ENCODE measurements around the gene SLC7A14.

The SLC7A14 gene

DNA sequence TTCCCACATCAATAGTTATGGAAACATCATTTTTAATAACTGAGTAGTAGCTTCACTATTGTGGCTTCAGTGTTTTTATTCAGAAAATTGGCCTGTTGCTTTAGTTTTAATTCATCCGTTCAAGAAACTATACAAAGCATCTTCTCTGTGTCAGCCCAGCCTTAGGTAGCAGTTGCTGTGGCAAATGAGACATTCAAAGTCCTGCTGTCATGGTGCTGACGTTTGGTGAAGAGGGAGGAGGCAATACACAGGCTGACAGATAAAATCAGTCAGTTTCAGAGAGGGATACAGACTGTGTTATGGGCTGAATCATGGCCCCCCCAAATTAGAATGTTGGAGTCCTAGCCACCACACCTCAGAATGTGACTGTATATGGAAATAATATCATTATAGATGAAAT is 56.5 kb downstream of the SLC7A14 start:
- Histone ChIP-seq H3K79me2 (ENCODE audit: insufficient read depth, low read length) (no peaks in the 10 kb centered on the region), H3K4me1 (ENCODE audit: insufficient read depth, low read length) (no peaks in the 10 kb centered on the region), H3K27ac (ENCODE audit: low read length) (no peak overlapping the region), H3K9me3 (ENCODE audit: insufficient read depth, low read length, severe bottlenecking) (no peaks in the 10 kb centered on the region), H3K9ac (ENCODE audit: low read depth, low read length) (no peak overlapping the region), H3K4me2 (ENCODE audit: insufficient read depth, low read length) (no peak overlapping the region), H2AFZ (ENCODE audit: low read depth, low read length) (no peak overlapping the region), H3K36me3 (ENCODE audit: insufficient read depth, low read length) (no peaks in the 10 kb centered on the region), H4K20me1 (ENCODE audit: insufficient read depth, low read length) (no peaks in the 10 kb centered on the region), H3K4me3 (ENCODE audit: low read depth in 1 of 2, low read length in 2 of 2) (no peak overlapping the region), H3K27me3 (ENCODE audit: insufficient read depth, low read length, poor library complexity) (peaks cover 2% of the 10 kb centered on the region)
- DNase-seq: no peak
- TF ChIP-seq EZH2 (IDR thresholded peaks at IDR 0.05; ENCODE audit: borderline replicate concordance, low read depth, low read length, severe bottlenecking): no peak
- TF ChIP-seq, protein P1, sequence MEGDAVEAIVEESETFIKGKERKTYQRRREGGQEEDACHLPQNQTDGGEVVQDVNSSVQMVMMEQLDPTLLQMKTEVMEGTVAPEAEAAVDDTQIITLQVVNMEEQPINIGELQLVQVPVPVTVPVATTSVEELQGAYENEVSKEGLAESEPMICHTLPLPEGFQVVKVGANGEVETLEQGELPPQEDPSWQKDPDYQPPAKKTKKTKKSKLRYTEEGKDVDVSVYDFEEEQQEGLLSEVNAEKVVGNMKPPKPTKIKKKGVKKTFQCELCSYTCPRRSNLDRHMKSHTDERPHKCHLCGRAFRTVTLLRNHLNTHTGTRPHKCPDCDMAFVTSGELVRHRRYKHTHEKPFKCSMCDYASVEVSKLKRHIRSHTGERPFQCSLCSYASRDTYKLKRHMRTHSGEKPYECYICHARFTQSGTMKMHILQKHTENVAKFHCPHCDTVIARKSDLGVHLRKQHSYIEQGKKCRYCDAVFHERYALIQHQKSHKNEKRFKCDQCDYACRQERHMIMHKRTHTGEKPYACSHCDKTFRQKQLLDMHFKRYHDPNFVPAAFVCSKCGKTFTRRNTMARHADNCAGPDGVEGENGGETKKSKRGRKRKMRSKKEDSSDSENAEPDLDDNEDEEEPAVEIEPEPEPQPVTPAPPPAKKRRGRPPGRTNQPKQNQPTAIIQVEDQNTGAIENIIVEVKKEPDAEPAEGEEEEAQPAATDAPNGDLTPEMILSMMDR (IDR thresholded peaks at IDR 0.05; ENCODE audit: borderline replicate concordance, extremely low read depth, low read length, poor library complexity, severe bottlenecking): no peak
- ATAC-seq (ENCODE audit: insufficient read depth, low read depth): no peak

DNA sequence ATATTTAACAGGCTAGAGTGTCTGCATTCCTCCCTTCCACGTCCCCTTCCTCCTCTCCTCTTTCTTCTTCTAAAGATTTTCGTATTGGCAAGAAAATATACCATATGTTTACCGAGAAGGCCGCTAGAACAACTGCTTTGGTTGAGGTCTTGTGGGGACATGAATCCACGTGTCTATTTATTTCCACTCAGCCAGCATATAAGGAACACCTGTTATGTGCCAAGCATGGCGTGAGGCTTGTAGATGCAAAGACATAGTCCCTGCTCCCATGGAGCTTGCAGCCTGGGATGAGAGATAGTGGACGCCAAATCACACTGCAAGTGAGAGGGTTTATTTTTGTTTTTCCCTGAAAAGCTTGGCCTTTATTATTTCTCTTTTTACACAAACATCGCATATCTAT is 57.1 kb downstream of the SLC7A14 start:
- no peaks in the 10 kb centered on the region for H3K36me3 ChIP-seq (ENCODE audit: insufficient read depth, low read length)
- no peak overlapping the region for H3K27ac ChIP-seq (ENCODE audit: low read length)
- H3K4me3 ChIP-seq (ENCODE audit: low read depth in 1 of 2, low read length in 2 of 2): no peak overlapping the region
- TF ChIP-seq EZH2 (IDR thresholded peaks at IDR 0.05; ENCODE audit: borderline replicate concordance, low read depth, low read length, severe bottlenecking): no peak
- H4K20me1 ChIP-seq (ENCODE audit: insufficient read depth, low read length): no peaks in the 10 kb centered on the region
- H3K9me3 ChIP-seq (ENCODE audit: insufficient read depth, low read length, severe bottlenecking): no peaks in the 10 kb centered on the region
- H3K79me2 ChIP-seq (ENCODE audit: insufficient read depth, low read length): no peaks in the 10 kb centered on the region
- no peaks in the 10 kb centered on the region for H3K4me1 ChIP-seq (ENCODE audit: insufficient read depth, low read length)
- H3K27me3 ChIP-seq (ENCODE audit: insufficient read depth, low read length, poor library complexity): peaks cover 2% of the 10 kb centered on the region
- no peak overlapping the region for H2AFZ ChIP-seq (ENCODE audit: low read depth, low read length)
- ATAC-seq (ENCODE audit: insufficient read depth, low read depth): no peak
- no peak overlapping the region for H3K4me2 ChIP-seq (ENCODE audit: insufficient read depth, low read length)
- DNase-seq: no peak
- no peak overlapping the region for H3K9ac ChIP-seq (ENCODE audit: low read depth, low read length)

DNA sequence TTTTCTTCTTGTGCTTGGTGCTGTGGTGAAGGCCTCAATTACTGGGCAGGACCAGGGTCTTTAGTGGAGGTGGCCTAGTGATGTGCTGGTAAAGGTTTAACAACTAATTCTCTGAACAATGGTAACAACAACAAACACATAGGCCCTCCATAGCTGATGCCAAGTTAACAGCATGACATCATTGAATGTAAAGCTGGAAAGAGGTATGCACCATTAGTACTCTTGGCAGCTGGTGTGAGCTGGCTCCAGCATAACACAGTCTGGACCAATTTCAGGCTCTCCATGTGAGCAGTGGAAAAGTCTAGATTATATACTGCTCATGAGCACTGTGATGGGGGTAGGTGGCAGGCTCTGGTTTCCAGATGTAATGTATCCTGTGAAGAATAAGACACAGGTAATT is 61.8 kb downstream of the SLC7A14 start:
- Histone ChIP-seq H3K79me2 (ENCODE audit: insufficient read depth, low read length) (no peaks in the 10 kb centered on the region), H3K27me3 (ENCODE audit: insufficient read depth, low read length, poor library complexity) (peaks cover 2% of the 10 kb centered on the region), H3K4me2 (ENCODE audit: insufficient read depth, low read length) (no peak overlapping the region), H2AFZ (ENCODE audit: low read depth, low read length) (no peak overlapping the region), H4K20me1 (ENCODE audit: insufficient read depth, low read length) (no peaks in the 10 kb centered on the region), H3K9ac (ENCODE audit: low read depth, low read length) (no peak overlapping the region), H3K27ac (ENCODE audit: low read length) (no peak overlapping the region), H3K4me3 (ENCODE audit: low read depth in 1 of 2, low read length in 2 of 2) (no peak overlapping the region), H3K9me3 (ENCODE audit: insufficient read depth, low read length, severe bottlenecking) (no peaks in the 10 kb centered on the region), H3K36me3 (ENCODE audit: insufficient read depth, low read length) (no peaks in the 10 kb centered on the region), H3K4me1 (ENCODE audit: insufficient read depth, low read length) (no peaks in the 10 kb centered on the region)
- no peak for TF ChIP-seq EZH2 (IDR thresholded peaks at IDR 0.05; ENCODE audit: borderline replicate concordance, low read depth, low read length, severe bottlenecking)
- TF ChIP-seq, protein P1 (IDR thresholded peaks at IDR 0.05; ENCODE audit: borderline replicate concordance, extremely low read depth, low read length, poor library complexity, severe bottlenecking): no peak
- DNase-seq: no peak
- ATAC-seq (ENCODE audit: insufficient read depth, low read depth): no peak

DNA sequence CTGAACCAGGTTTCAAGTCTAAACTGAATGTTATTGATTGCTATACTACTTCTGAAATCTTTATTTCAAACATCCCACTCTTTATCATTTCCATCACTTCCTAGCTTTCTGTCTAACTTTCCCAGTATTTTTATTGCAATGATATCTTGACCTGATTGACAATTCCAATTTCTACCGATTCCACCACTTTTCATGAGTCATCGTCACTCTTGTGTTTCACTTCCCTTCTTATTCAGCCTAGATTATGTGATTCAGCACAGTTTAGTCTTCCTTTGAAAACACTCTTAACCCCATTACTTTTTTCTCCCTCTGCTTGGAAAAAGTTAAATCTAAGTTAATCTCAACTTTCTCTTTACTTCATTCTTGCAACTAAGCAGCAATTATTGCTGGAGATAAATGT is 62.6 kb downstream of the SLC7A14 start:
- Histone ChIP-seq H4K20me1 (ENCODE audit: insufficient read depth, low read length) (no peaks in the 10 kb centered on the region), H3K4me1 (ENCODE audit: insufficient read depth, low read length) (no peaks in the 10 kb centered on the region), H3K36me3 (ENCODE audit: insufficient read depth, low read length) (no peaks in the 10 kb centered on the region), H3K79me2 (ENCODE audit: insufficient read depth, low read length) (no peaks in the 10 kb centered on the region), H3K9me3 (ENCODE audit: insufficient read depth, low read length, severe bottlenecking) (no peaks in the 10 kb centered on the region), H3K9ac (ENCODE audit: low read depth, low read length) (no peak overlapping the region), H3K27me3 (ENCODE audit: insufficient read depth, low read length, poor library complexity) (peaks cover 2% of the 10 kb centered on the region), H3K27ac (ENCODE audit: low read length) (no peak overlapping the region), H3K4me3 (ENCODE audit: low read depth in 1 of 2, low read length in 2 of 2) (no peak overlapping the region), H3K4me2 (ENCODE audit: insufficient read depth, low read length) (no peak overlapping the region), H2AFZ (ENCODE audit: low read depth, low read length) (no peak overlapping the region)
- DNase-seq: no peak
- no peak for ATAC-seq (ENCODE audit: insufficient read depth, low read depth)
- TF ChIP-seq, protein P1 (IDR thresholded peaks at IDR 0.05; ENCODE audit: borderline replicate concordance, extremely low read depth, low read length, poor library complexity, severe bottlenecking): no peak
- TF ChIP-seq EZH2 (IDR thresholded peaks at IDR 0.05; ENCODE audit: borderline replicate concordance, low read depth, low read length, severe bottlenecking): no peak
